Measurements from ENCODE around the gene BFSP1. TPM values are rescaled to one million over a fixed set of nuclear protein-coding genes. Genes with fewer than 3 reads are reported as not detected.

BFSP1 gene
- total RNA-seq, 1 donor = 4.7 TPM

GRCh38 chr20:17505636-17506517, 25.3 kb downstream of the BFSP1 start:
- peak overlapping the region; percentile 61 for H3K4me3 ChIP-seq (ENCODE audit: low read depth, low read length)
- peak; percentile 49 for DNase-seq (ENCODE audit: low read depth)
- TF ChIP-seq, protein P1, sequence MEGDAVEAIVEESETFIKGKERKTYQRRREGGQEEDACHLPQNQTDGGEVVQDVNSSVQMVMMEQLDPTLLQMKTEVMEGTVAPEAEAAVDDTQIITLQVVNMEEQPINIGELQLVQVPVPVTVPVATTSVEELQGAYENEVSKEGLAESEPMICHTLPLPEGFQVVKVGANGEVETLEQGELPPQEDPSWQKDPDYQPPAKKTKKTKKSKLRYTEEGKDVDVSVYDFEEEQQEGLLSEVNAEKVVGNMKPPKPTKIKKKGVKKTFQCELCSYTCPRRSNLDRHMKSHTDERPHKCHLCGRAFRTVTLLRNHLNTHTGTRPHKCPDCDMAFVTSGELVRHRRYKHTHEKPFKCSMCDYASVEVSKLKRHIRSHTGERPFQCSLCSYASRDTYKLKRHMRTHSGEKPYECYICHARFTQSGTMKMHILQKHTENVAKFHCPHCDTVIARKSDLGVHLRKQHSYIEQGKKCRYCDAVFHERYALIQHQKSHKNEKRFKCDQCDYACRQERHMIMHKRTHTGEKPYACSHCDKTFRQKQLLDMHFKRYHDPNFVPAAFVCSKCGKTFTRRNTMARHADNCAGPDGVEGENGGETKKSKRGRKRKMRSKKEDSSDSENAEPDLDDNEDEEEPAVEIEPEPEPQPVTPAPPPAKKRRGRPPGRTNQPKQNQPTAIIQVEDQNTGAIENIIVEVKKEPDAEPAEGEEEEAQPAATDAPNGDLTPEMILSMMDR (IDR thresholded peaks at IDR 0.05; ENCODE audit: insufficient read depth, low read depth, low read length) = no peak

DNA sequence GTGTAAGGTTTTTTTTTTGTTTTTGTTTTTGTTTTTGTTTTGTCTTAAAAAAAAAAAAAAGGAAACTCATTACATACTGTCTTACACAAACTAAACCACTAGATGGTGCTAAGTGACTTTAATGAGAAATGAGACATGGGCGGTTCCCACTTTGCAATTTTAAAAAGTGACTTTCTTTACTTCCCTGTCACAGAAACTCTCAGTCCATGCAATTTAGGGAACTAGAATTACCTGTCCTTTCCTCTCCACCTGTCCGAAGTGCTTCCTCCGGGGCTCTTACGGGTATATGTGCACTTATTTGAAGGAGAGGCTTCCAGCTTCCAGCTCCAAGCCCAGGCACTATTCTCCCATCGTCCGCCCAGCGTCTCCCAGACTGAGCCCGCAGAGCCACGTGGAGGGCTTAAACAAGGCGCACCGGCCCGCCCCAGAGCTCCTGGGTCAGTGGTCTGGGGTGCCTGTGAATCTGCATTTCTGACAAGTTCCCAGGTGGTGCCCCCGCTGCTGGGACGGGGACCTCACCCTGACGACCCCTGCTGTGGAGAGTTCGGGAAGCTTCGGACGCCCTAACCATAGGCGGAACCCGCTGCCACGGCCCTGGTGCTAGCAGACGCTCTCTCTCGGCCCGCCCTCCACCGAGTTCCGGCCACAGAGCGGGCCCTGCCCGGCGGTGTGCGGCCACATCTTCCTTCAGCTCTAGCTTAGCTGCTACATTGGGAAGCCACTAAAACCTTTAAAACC, 26.1 kb downstream of the BFSP1 start:
- TF ChIP-seq, protein P1 (IDR thresholded peaks at IDR 0.05; ENCODE audit: insufficient read depth, low read depth, low read length) = peak; percentile 59
- peak; percentile 74 for DNase-seq (ENCODE audit: low read depth)
- H3K4me3 ChIP-seq (ENCODE audit: low read depth, low read length) = peak overlapping the region; percentile 61

- no peak for DNase-seq (ENCODE audit: low read depth)
- TF ChIP-seq, protein P1 (IDR thresholded peaks at IDR 0.05; ENCODE audit: insufficient read depth, low read depth, low read length) = no peak
- peak overlapping the region; percentile 61 for H3K4me3 ChIP-seq (ENCODE audit: low read depth, low read length)
Measured at GRCh38 chr20:17504066-17504897, 26.9 kb downstream of the BFSP1 start.

- TF ChIP-seq, protein P1 (IDR thresholded peaks at IDR 0.05; ENCODE audit: insufficient read depth, low read depth, low read length) = no peak
- no peak overlapping the region for H3K4me3 ChIP-seq (ENCODE audit: low read depth, low read length)
- no peak for DNase-seq (ENCODE audit: low read depth)
Measured at GRCh38 chr20:17503301-17504065, 27.7 kb downstream of the BFSP1 start.

GRCh38 chr20:17502105-17502504, 29.1 kb downstream of the BFSP1 start:
- no peak for DNase-seq (ENCODE audit: low read depth)
- no peak overlapping the region for H3K4me3 ChIP-seq (ENCODE audit: low read depth, low read length)
- TF ChIP-seq, protein P1 (IDR thresholded peaks at IDR 0.05; ENCODE audit: insufficient read depth, low read depth, low read length) = no peak

GRCh38 chr20:17501701-17502100, 29.5 kb downstream of the BFSP1 start:
- no peak overlapping the region for H3K4me3 ChIP-seq (ENCODE audit: low read depth, low read length)
- DNase-seq (ENCODE audit: low read depth) = no peak
- TF ChIP-seq, protein P1 (IDR thresholded peaks at IDR 0.05; ENCODE audit: insufficient read depth, low read depth, low read length) = no peak

Measured in fibroblast of villous mesenchyme (primary cell).